ENCODE results near the gene SASH1. TPM values are rescaled to one million over a fixed set of nuclear protein-coding genes. Genes with fewer than 3 reads are reported as not detected.

Gene SASH1
- total RNA-seq, 1 experiment from 2014 or later: 8.9 TPM

DNA sequence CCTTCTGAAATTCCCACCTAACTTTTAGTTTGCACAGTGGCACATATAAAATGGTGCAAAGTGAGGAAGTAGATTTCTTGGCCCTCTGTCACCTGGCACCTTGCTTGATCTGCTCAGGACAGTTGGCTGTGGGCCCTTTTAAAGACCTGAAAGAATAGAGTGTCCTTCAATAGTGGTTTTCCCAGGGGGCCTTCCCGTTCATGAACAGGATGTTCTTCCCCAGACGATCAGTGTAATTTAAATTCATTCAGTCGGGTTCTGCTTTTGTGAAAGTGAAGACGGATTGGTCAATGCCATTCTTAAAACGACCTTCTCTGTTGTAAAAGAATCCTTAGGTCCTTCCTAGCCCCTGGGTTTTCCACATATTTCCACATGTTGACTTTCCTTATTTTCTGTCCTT, 178.5 kb downstream of the SASH1 start:
- DNase-seq (ENCODE audit: low spot score): no peak

DNA sequence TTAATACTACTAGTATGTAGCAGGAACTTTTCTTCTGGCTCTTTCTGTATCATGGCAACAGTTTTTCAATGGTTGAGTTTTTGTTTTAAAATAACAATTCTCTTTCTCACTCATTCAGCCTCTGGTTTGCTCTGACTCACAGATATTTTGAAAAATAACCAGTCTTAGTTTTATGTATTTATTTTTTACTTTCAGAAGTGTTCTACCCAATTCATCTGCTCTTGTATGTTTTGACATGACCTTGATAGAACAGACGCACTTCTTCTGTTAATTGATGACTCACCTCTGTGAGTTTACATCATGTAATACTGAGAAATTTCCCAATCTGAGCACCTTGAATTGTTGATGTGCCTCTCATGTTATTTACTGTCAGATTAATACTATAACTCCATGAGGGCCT, 178.9 kb downstream of the SASH1 start:
- DNase-seq (ENCODE audit: low spot score): no peak

DNA sequence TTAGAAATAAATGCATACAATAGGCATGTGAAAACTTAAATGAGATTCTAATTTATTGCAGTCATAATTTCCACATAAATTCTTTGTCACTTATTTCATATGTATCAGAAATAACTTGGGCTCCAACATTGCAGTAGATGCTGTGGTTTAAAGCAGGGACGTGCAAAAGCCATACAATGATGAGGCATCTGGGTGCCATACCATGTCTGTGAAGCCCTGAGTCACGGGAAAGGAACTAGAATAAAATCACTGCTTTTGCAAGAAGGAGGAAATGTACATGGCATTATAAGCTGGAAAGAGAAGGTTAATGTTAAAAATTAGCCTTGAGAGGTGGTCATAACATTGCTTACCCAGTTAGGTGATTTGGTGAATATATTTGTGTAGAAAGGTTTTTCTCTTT, 180.4 kb downstream of the SASH1 start:
- DNase-seq (ENCODE audit: low spot score): no peak

DNA sequence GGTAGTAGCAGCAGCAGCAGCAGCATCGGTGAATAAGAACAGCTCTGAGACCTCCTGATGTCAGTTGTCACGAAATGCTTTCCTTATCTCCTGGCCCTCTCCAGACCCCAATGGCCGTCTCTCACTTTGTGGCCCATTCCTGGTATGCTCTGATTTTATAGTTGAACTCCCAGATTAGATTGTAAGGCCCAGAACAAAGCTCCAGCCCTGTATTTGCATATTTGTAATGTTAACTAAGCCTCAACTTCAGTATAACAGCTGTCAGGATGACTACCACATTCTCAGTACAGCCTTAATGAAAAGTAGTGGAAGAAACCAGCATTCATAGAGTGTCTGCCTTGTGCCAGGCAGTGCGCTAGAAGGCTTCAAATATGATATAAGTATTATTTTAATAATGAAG, 180.9 kb downstream of the SASH1 start:
- no peak for DNase-seq (ENCODE audit: low spot score)

DNA sequence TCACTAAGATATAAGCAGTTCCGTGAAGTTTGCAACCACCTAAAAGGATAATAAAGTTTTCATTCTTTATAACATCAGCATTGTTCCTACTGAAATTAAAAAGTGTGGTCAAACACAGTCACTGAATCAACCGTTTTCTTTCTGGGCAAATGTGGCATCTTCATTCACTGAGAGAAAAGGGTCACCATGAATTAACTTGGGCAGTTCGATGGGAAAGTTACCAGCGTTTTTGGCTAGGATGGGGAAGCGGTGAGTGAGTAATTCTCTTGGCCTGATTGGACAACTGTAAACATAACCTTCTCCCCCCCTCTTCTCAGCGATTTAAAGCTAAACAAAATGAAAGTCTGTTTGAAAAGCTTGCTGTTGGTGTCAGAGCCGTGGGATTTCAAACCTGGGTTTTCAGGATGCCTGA, 181.8 kb downstream of the SASH1 start:
- no peak for DNase-seq (ENCODE audit: low spot score)

DNA sequence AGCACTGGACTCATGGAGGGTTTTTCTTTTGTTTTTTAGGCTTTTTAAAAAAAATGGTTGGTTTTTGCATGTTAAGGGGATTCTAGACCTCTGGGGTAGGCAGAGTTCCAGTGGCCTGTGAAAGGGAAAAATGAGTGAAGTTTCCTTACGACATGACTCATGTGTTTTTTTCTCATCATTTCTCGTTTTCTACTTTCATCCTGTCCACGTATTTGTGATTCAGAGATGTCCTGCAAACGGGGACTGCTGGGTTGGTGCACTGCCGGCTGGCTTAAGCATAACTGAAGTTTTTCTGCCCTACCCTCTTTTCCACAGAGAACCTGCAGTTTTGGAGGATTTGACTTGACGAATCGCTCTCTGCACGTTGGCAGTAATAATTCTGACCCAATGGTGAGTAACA, 182.3 kb downstream of the SASH1 start:
- no peak for DNase-seq (ENCODE audit: low spot score)

DNA sequence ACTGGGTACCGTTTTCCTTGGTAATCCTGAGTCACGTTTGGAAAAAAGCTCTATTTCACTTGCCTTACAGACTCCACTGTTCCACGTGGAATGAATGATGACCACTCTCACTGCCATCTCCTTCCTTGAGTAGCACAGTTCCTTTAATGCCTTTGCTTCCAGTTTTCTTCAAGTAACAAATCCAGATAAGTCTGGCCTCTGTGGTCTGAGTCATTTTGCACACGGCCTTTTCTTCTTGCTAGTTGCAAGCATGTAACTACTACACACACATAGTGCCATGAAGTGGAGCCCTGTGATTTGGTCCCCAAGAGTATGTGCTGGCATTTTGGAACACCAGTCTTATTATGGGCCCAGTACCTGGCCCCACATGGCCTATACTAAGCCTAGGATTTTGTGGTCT, 182.8 kb downstream of the SASH1 start:
- no peak for DNase-seq (ENCODE audit: low spot score)

DNA sequence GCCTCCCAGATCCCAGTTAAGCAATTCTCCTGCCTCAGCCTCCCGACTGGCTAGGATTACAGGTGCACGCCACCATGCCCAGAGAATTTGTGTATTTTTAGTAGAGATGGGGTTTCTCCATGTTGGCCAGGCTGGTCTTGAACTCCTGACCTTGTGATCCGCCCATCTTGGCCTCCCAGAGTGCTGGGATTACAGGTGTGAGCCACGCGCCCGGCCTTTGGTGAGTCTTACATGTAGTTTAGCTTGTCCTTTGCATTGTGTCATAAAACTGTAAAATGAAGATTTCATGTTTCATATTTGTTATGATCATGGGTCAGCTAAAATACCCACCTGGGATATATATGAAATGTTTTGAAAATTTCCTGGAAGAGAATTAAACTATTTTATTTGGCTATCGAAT, 183.5 kb downstream of the SASH1 start:
- DNase-seq (ENCODE audit: low spot score): no peak

DNA sequence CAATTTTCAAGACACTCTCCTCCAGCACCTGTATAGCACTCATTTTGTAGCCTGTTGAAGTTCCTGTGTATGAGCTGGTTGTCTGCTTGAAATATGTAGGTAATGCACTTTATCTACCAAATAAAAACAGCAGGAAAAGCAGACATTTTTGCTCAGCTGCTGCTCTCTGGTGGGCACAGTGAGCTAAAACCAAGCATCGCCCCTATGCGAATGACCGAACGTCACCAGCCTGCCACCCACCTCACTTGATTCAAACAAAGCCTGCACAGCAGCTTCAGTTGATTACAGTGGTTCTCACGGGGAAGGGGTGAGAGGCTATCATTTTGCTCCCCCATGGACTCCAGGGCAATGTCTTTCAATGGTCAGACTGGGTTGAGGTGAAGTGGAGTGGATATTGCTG, 185.7 kb downstream of the SASH1 start:
- no peak for DNase-seq (ENCODE audit: low spot score)

DNA sequence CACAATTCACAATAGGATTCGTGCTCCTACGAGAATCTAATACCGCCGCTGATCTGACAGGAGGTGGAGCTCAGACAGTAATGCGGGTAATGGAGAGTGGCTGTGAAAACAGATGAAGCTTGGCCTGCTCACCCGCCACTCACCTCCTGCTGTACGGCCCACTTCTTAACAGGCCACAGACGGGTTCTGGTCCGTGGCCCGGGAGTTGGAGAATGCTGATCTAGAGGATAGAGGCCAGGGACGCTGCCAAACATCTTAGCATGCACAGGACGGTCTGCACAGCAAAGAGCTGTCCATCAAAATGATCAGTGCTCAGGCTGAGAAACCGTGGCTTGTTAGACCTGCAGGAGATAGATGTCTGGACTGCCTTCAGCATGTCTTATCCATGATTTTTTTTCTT, 186.4 kb downstream of the SASH1 start:
- DNase-seq (ENCODE audit: low spot score): no peak

DNA sequence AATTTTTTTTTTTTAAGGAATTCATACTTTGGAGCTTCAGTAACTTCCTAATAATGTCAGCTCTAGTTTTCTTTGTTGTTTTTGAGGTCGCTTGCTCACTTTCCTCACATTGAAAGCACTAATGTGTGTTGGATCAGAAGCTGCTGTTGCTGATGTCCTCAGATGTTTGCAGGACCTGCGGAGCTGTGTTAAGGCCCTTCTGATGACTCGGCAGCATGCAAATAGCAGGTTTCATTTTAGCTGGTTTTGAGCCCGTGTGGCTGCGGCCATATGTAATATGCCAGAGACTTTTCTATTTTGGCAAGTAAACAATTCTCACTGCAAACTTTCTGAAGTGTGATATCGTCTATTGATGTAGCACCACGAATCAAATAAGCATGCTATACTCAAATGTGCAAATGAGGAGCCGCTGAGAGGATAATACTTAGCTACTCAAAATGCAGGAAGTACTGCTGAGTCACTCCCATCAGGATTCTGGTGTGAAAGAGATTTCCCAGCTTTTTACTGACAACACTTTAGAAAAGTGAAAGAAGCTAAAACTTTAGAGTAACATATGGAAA, 187.8 kb downstream of the SASH1 start:
- no peak for DNase-seq (ENCODE audit: low spot score)

DNA sequence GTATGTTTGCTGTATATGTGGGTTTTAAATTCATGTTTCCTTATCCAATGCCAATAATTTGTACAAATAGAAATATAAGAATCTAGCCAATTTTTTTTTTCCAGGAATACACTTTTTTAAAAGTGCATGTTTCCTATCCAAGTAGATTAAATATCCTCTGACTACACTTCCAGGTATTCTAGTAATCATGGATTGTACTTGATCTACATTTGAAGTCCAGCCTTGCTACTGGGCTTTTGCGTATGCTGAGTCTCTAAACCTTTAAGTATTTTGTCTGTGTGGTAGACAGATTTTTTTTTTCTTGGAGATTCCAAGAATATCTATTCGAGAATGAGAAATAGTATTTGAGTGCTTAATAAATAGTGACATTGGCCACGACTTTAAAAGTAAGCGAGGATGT, 188.3 kb downstream of the SASH1 start:
- DNase-seq (ENCODE audit: low spot score): no peak

DNA sequence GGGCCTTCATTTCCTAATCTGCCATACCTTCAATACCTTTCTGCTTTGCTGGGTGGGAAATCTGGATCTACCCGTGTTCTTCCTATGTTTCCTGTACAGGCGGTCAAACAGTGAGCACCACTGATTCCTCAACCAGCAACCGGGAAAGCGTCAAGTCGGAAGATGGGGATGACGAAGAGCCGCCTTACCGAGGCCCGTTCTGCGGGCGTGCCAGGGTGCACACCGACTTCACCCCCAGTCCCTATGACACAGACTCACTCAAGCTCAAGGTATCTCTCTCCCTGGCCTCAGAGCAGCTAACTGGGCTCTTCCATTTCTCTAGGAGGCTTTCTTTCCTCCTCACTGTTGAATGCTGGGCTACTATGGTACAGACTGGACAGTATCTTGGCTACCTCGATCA, 190.1 kb downstream of the SASH1 start:
- DNase-seq (ENCODE audit: low spot score): no peak

DNA sequence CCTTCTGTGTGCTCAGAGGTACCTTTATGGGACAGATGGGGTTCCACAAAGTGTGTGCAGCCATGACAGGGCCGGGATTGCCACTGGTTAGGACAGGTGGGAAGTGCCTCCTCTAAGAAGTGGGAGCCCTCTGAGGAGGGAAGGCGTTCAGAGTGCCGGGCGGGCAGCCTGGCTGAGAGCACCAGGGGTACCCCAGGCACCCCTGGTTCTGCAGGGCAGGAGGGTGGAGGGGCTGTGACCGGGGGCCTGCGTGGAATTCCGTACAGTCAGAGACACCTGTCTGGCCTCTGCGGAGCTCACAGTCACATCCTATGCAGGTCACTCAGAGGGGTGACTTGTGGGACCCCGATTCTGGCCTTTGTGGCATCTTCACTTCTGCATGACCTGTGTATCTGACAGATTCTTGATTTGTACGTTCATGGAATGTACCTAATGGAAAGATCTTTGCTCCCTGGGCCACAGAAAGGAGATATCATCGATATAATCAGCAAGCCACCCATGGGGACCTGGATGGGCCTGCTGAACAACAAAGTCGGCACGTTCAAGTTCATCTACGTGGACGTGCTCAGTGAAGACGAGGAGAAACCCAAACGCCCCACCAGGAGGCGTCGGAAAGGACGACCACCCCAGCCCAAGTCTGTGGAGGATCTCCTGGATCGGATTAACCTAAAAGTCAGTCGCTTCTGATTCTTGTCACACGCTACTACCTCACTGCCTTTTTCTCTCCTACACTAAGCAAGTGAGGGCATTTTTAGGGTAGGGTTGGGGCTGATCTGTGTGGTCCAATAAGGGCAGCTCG, 190.9 kb downstream of the SASH1 start:
- DNase-seq (ENCODE audit: low spot score): no peak

DNA sequence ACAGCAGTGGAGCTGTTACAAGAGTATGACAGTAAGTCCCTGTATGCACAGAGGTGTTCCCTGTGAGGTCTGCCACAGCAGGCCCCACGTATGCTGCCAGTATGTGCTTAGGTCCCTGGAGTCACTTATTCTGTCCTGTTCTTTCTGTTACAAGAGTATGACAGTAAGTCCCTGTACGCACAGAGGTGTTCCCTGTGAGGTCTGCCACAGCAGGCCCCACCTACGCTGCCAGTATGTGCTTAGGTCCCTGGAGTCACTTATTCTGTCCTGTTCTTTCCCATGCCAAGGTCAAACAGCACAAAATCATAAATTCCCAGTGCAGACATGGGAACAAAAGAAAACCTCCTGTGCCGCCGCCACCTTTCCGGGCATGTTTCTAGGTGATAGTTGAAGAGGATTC, 192.2 kb downstream of the SASH1 start:
- no peak for DNase-seq (ENCODE audit: low spot score)

DNA sequence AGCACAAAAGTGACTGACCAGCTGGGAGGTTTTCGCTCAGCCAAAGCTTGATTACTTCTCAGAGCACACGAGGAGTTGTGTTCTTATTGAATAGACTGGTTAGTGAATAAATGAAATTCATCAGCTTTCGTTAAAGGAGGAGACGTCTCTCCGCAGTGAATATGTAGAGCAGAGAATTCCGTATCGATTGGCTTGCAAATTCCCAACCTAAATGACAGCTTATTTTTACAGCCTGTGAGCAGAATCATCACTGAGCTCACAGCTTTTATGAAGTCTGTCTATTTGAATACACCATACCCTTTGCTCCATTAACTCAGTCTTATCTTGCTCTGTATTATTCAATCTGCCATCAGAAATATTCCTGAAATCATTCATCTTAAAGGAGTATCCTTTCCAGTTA, 192.7 kb downstream of the SASH1 start:
- no peak for DNase-seq (ENCODE audit: low spot score)

DNA sequence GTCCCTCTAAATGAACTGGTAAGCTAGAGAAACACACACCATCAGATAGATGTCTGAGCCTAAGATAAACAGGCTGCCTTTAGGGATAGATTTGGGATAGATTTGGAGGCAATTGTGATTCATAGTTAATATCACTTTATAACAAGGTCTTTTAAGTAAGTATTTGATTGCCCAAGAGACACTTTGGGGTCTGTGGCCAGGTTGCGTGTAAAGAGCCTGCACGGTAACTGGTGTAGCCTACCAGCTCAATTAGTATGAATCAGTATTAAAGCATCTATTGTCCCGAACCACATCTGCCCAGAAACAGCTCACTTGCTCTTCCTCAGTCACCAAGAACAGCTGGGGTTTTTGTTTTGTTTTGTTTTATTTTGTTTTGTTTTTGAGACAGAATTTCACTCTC, 193.3 kb downstream of the SASH1 start:
- DNase-seq (ENCODE audit: low spot score): no peak

DNA sequence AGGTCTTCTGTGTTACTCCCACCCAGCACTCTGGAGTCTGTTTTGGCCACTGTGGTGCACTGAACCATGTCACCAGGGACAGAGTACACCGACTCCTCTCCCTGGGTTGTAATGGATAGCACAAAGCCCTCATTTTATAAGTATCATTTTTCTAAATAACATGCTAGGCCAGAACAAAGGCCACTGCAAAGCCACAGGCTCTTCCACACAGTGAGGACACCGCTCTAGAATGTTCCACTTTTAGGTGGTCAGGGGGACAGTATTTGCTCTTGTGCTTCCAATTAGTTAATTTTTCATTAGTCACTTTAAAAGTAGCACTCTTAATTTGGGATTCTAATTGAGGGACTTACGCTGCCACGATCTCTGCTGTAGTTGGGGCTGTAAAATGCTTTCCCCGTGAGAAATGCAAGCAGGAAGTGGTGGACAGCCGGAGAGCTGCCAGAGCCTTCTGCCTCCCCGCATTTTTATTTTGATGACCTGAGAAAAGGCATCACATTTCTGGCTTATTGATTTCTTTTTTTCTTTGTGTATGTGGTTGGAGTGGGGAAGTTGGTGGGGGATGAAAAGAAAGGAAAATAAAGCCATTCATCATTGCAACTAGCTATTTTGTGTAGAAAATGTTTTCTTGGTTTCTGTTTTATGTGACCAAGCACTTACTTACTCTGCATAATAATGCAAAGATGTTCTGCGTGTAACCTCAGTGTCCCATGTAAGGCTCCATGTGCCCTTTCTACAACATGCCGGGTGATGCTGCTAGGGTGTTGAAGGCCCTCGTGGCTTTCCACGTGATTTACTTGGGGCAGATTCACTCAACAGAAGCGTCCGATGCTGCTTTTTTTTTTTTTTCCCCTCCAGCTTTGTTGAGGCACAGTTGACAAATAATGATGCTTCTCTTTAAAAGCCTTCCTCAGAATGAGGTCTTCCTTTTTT, 195.9 kb downstream of the SASH1 start:
- no peak for DNase-seq (ENCODE audit: low spot score)

DNA sequence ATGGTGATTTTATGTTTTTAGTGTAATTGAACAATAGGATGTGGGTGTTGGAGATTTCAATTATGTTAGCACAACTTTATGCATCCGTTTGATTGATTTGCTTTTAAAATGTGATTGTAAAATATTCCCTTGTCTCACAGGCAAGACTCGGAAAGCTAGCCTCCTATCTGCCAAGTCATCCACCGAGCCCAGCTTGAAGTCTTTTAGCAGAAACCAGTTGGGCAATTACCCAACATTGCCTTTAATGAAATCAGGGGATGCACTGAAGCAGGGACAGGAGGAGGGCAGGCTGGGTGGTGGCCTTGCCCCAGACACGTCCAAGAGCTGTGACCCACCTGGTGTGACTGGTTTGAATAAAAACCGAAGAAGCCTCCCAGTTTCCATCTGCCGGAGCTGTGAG, 200.9 kb downstream of the SASH1 start:
- DNase-seq (ENCODE audit: low spot score): no peak

DNA sequence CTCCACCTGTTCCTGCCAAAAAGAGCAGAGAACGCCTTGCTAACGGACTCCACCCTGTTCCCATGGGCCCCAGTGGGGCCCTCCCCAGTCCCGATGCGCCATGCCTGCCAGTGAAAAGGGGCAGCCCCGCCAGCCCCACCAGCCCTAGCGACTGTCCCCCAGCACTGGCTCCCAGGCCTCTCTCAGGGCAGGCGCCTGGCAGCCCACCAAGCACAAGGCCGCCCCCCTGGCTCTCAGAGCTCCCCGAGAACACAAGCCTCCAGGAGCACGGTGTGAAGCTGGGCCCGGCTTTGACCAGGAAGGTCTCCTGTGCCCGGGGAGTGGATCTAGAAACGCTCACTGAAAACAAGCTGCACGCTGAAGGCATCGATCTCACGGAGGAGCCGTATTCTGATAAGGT, 201.8 kb downstream of the SASH1 start:
- no peak for DNase-seq (ENCODE audit: low spot score)

DNA sequence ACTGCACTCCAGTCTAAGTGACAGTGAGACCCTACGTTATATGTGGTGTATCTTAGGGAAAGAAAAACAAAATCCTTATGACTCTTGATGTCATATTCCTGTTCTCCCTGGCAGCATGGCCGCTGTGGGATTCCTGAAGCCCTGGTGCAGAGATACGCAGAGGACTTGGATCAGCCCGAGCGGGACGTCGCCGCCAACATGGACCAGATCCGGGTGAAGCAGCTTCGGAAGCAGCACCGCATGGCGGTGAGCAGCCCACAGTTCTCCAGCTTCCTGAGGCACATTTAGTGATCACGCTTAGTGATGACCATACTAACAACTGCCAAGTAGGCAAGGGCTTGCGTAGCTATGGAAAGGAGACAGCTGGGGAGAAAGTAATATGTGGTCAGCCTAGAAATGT, 203.3 kb downstream of the SASH1 start:
- no peak for DNase-seq (ENCODE audit: low spot score)

DNA sequence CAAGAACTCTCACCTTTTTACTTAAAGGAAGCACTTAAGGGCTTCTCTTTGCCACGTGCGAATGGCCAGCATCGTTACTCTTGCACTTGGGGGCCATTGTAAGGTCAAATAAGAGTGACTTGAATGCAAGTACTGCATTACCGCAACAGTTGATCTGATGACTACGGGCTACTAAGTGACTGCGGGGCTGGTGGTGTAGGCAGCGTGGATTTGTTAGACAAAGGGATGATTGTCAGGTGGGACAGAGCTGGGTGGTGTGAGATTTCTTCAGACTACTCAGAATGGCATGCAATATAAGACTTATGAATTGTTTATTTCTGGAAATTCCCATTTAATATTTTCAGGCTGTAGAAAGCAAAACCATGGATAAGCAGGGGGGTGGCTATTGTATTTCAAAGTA, 204.5 kb downstream of the SASH1 start:
- no peak for DNase-seq (ENCODE audit: low spot score)
